ENCODE measurements around the gene CSMD2. TPM values are rescaled to one million over a fixed set of nuclear protein-coding genes. Genes with fewer than 3 reads are reported as not detected.
"Not testable (repeated sequence)": the region's sequence is repeated elsewhere in the genome, so short reads cannot be mapped to it uniquely, and the experiment has no call there.

The CSMD2 gene
- total RNA-seq, result 0.70 TPM
- long read RNA-seq, result 0 reads

DNA sequence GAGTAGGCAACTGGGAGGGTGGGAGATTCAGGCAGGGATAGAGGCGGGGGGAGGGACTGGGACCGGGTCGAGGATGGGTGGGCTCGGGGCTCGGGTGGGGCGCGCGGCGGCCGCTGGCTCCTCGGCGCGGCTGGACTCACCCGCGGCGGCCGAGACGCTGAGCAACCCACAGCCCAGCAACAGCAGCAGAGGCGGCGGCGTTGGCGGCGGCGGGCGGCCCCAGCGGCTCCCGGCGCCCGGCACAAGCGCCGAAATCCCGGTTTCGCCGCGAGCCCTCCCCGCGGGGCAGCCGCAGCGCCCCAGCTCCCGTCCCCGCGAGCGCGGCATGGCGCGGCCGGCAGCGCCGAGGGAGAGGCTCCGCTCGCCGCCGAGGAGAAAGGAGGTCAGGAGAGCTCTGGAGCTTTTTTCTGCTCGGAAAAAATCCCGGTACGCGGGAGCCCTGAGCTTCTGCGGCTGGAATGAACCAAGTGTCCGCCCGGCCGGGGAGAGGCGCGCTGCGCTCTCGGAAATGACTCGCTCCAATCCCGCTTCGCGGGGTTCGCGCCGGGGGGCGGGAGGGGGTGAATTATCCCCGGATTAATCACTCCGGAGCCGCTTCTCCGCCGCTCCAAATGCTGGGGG is at the start of gene CSMD2:
CSMD2 (minus strand) TSS at position 460 of the 621 bp plus-strand sequence; CDS start at position 327, 133 bp downstream.
- no peak for DNase-seq (ENCODE audit: low spot score)
- intact Hi-C loops (cut with DNase I), result loop anchor here (5.0 kb wide), 2 partner anchors 288 to 528 kb away; no protein-coding TSS in a partner anchor

DNA sequence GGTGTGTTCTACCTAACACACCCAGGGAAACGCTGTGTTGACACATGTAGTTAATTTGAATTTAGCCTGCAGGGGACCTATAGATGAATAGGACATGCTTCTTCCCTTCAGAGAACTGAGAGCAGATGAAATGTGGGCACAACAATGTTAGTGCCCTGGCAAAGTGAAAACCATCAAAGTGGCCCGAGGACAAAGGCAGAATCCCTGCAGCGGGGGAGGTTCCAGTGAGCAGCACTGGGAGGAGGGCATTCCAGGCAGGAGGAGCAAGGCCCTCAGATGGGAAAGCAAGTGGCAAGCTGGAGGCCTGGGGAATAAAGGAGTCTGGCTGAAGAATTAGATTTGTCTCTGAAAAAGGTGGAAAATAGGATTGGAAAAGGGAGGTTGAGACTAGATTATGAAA is 48.9 kb upstream of the CSMD2 start:
- no peak for DNase-seq (ENCODE audit: low spot score)

DNA sequence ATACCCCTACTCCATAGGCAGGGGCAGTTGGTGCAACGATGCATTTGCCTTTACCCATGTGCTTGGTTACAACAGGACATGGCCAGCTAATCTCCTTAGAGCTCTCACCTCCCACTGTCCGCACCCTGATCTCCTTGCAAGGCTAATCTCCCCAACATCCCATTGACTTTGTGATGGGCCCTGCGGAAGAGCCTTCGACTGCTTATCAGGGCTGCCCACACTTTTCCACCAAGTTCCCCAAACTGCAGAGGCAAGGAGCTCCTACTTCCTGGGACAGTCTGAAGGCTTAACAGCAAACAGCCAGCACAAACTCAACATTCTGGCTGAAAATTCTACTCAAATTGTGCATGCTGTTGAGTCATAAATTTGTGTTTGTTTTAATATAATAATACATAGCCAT is 47.6 kb upstream of the CSMD2 start:
- intact Hi-C loops (cut with DNase I), result no loop called here
- DNase-seq (ENCODE audit: low spot score), result no peak

More for the DNA sequence above, 48.9 kb upstream of the CSMD2 start:
- intact Hi-C loops (cut with DNase I), result no loop called here

DNA sequence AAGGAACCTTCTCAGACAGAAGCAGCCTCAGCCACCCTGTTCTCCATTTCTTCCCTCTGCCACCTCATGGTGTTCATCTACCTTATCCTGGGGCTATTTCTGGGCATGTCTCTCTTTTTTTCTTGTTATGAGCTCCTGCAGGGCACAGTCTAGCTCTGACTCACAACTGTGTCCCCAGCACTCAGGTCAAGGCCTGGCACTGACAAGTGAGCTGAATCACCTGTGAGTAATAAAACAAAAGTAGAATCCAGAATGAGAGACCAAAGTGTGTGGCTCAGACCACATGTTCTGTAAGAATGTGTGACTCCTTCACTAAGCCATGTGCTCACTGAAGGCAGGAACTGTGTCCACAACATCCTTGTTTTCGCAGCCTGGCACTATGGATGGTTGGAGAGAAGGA is 34.9 kb upstream of the CSMD2 start:
- intact Hi-C loops (cut with DNase I), result no loop called here
- no peak for DNase-seq (ENCODE audit: low spot score)

DNA sequence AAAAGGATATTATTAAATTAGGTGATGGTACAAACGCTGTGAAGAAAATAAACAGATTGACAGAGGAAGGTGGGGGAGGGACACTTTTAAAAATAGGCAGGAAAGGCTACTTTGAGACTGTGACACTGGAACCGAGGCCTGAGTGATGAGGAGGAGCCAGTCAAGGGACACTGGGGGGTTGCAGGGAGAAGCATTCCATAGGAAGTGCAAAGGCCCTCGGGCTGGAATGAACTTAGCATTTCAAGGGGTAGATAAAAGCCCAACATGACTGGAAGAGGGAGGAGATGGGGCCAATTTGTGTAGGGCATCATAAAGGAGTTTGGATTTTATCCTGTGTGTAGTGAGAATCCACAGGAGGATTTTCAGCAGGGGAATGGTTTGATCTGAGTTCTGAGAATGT is 27.6 kb upstream of the CSMD2 start:
- DNase-seq (ENCODE audit: low spot score), result no peak
- intact Hi-C loops (cut with DNase I), result no loop called here

DNA sequence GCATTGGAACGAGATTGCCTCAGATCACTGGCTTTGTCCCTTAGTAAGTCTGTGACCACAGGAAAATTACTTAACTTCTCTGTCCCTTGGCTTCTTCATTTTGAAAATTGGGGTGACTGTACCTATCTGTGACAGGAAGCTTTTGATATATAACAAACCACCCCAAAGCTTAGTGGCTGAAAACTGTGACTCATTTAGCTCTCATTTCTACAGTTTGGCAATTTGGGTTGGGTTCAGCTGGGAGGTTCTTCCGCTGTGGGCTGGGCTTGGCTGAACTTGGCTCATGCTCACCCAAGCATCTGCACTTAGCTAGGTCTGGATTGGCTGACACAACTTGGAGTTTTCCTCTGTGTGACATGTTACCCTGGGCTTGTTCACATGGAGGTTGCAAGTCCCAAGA is 25.7 kb upstream of the CSMD2 start:
- intact Hi-C loops (cut with DNase I), result no loop called here
- no peak for DNase-seq (ENCODE audit: low spot score)

DNA sequence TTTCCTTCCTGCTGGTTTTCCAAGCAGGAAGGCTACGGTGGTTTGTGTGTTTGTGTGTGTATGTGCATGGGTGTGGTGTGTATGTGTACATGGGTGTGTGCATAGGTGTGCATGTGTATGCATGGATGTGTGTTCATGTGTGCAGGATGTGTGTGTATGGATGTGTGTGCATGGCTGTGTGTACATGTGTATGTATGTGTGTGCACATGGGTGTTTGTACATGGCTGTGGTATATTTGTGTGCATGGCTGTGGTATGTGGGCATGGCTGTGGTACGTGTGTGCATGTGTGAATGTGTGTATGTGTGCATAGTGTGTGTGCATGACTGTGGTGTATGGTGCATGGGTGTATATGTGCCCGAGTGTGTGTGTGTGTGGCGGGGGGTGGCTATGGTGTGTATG is 24.0 kb upstream of the CSMD2 start:
- intact Hi-C loops (cut with DNase I), result no loop called here
- no peak for DNase-seq (ENCODE audit: low spot score)

DNA sequence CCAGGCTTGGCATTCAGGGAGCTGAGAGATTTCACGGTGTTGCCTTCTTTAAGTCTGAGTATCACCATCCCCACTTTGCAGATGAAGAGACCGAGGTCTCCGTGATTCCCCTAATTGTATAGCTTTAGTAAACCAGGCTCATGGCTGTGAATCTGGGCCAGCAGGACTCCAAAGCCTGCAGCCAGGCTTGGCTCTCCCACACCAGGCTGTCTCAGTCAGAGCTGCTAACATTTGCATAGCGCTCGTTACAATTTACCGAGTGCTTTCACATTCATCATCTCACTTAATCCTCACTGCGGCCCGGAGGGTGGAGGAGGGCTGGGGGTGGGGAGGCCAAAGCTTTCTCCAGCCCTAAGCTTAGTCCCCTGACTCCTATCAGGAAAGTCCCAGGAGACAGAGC is 23.4 kb upstream of the CSMD2 start:
- intact Hi-C loops (cut with DNase I), result no loop called here
- no peak for DNase-seq (ENCODE audit: low spot score)

DNA sequence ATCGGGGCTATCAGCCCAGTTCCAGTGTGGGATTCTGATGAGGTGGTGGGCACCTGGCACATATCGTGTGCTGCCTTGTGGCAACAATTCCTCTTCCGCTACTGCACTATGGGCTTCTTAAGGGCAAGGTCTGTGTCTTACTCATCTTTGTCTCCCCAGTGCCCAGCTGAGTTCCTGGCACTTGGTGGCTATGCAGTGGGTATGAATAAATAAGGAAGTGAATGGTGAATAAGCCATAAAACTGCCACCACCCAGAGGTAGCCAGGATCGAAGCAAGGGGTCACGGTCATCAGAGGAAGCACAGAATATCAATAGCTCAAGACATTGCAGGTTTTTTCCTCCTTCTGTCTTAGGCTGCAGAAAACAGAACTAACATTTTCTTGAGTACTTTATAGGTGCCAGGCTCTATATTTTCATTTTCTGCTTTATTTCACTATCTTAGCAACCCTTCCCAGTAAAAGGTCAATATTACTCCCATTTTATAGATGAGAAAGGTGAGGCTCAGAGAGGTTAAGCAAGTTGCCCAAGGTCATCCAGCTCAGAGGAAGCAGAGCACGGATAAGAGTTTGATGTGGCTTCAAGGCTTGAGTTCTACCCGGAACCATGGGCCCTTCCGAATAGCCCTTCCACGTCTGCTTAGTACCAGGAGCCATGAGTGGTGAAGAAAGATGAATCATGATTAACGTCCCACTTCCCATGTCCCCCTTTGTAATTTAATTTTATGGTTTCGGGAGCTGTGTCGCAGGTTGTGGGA is 21.9 kb upstream of the CSMD2 start:
- no peak for DNase-seq (ENCODE audit: low spot score)
- intact Hi-C loops (cut with DNase I), result no loop called here

DNA sequence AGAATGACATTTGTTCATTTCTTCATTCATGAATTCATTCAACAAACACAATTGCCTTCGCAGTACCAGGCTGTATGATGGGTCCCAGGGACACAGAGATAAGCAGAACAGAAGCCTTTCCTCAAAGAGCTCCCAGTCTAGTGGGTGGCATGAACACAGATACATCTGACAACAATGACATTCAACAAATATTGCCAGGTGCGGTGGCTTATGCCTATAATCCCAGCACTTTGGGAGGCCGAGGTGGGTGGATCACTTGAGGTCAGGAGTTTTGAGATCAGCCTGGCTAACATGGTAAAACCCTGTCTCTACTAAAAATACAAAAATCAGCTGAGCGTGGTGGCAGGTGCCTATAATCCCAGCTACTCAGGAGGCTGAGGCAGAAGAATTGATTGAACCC is 18.4 kb upstream of the CSMD2 start:
- DNase-seq (ENCODE audit: low spot score); intact Hi-C loops (cut with DNase I): not testable (repeated sequence)

DNA sequence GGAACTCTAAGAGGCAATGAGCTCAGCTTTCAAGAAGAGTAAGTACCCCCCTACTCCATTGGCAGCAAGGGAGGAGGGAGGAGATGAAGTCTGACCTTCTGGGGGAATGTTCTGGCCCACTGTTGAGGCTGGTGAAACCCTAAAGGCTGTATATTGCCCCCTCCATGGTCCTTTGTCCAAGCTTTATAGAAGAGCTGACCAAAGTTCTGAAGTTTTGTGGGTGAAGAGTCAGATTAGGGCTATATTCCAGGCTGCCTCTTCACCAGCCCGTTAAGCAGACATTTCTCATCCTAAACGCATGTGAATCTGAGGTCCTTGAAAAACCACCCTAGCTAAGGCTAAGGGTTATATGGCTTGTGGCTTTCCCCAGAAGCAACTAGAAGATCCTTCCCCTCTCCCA is 13.0 kb upstream of the CSMD2 start:
- no peak for DNase-seq (ENCODE audit: low spot score)
- intact Hi-C loops (cut with DNase I), result no loop called here

DNA sequence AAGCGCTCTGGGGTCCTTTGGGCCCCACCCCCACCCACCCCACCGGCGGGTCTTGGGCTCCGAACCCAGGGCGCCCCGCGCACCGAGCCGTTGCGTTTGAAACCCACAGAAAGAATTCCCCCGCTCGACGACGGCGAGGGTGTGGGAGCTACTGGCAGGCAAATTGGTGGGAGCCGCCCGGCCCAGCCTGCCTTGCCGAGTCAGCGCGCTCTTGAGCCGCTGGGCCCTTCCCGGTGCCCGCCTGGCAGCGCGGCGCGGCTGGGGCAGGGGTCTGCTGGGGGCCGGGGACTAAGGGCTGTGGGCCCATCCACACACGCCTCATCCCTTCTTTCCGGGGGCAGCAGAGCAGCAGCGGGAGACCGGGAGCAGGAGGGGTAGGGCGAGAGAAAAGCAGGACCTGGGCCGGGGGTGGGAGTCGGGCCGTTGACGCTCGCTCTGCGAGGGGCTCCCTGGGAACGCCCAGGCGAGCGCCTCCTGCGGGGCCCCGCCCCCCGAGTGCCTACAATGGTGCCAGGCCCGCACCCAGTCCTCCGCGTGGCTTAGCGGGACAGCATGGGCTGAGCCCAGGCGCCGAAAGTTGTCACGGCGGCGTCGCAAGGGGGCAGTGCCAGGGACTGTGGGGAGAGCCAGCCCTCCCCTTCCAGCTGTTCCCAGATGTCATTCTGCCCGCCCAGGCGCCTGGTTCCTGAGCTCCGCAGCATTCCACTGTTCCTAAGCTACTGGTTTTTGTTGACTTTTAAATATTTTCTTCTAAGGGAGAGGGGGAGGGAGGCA is 12.0 kb upstream of the CSMD2 start, which contains the start of gene C1orf94:
C1orf94 (plus strand) TSS at position 78 of the 774 bp plus-strand sequence. CDS start 883 bp downstream, outside the sequence.
- DNase-seq (ENCODE audit: low spot score), result no peak
- intact Hi-C loops (cut with DNase I), result no loop called here

DNA sequence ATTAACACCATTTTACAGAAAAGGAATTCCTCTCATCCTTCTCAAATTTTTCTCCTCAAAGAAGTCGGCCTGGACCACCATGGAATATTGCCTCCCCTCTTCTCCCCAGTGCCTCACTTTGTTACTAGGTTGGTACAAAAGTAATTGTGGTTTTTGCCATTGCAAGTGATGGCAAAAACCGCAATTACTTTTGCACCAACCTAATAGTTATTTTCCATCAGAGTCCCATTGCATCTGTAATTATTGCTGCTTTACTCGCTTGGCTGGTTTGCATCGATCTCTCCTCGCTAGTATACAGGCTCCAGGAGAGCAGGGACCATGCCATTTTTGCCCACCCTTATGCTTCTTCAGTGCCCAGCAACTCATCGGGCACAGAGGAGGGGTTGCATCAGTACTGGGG is 10.7 kb upstream of the CSMD2 start:
- intact Hi-C loops (cut with DNase I), result no loop called here
- no peak for DNase-seq (ENCODE audit: low spot score)

DNA sequence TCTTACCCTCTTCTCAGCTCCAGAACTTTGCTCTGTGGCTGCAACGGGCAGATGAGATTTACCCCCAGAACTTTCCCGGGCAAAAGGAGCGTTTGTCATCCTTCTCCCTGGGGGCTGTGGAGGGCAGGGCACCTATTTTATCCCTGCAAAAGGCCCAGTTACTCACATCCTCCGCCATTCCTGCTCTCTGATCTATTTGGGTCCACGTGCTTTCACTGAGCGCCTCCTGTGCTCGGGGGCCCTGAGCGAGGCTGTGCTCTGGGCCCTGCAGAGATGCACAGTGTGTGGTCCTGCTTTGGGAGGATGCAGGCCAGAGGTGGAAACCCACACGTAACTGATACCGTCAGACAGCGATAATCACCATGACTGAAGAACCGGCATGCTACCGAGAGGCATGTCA is 2.4 kb upstream of the CSMD2 start:
- intact Hi-C loops (cut with DNase I), result loop anchor here (5.0 kb wide), 1 partner anchor 530 kb away; no protein-coding TSS in a partner anchor
- no peak for DNase-seq (ENCODE audit: low spot score)

DNA sequence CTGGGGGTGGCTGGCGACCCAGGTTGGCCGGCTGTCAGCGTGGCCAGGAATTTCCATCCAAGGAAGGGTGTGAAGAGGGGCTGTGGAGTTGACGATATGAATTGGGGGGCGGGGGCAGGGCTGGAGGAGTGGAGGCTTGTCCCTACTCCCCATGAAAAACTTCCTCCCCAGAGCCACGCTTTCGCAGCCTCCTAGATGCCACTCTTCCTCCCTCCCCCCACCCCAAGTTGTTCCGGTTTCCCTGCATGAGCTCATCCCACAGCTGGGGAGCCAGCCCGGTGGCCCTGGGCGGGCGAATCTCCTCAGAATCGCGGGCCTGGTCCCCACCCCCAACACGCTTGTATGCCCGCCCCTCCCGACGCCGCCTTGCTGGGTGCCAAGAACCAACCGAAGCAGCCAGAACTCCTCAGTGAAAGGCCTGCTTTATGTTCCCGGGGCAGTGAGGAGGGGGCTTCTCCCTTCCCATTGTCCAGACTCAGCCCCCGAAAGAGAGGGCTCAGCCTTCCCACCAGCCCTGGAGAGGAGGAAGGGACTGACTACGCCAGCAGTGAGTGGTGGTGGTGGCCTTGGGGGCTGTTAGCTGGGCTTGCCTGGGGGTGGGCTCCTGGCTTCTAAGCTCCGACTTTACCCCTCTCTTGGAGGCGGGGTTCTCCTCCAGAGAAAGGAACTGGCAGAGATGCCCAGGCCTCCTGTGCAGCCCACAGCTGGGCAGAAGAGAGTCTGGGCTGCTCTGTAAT is 1.8 kb upstream of the CSMD2 start:
- DNase-seq (ENCODE audit: low spot score), result no peak

DNA sequence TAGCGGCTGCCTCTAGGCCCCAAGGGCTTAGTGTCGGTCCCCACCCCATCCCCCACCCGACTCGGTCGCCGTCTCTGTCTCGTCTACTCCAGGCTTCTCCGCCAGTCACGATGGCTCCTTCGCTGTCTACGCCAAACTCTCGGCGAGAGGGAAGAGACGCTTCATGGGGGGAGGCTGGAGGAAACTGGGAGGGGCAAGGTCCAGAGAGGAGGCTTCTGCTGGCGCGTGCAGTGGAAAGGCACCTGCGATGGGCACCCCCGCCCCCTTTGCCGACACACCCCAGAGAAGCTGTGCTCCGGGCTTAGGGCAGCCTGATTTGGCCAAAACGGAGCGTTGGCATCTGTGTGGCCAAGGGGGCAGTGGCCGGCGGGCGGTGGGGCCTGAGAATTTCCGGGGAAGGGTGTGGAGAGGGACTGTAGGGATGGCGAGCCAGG is 1.2 kb upstream of the CSMD2 start:
- DNase-seq (ENCODE audit: low spot score), result no peak
- intact Hi-C loops (cut with DNase I), result loop anchor here (5.0 kb wide), 1 partner anchor 529 kb away; no protein-coding TSS in a partner anchor

More for the DNA sequence above, 1.8 kb upstream of the CSMD2 start:
- intact Hi-C loops (cut with DNase I), result loop anchor here (5.0 kb wide), 1 partner anchor 529 kb away; no protein-coding TSS in a partner anchor

DNA sequence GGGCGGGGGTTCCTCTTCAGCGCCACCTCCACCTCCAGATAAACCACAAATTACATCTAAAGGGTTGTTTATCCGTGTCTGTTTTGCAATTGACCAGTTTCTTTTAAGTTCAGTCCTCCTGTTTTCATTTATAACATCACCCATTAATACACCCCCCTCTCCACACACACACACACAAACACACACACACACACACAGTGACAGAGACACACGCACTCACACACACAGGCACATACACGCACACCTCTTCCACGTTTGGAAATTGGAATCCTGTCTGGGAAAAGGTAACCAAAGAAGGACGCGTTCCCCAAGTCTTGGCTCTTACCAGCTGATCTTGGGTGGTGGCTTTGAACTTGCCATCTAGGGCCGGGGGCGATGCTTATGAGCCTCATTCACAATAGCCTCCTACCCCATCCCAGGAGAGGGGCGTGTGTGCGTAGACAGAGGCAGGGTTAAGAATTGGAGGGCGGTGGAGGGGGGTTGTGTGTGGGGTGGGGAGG is 442 bp upstream of the CSMD2 start:
- no peak for DNase-seq (ENCODE audit: low spot score)
- intact Hi-C loops (cut with DNase I), result loop anchor here (5.0 kb wide), 1 partner anchor 528 kb away; no protein-coding TSS in a partner anchor

DNA sequence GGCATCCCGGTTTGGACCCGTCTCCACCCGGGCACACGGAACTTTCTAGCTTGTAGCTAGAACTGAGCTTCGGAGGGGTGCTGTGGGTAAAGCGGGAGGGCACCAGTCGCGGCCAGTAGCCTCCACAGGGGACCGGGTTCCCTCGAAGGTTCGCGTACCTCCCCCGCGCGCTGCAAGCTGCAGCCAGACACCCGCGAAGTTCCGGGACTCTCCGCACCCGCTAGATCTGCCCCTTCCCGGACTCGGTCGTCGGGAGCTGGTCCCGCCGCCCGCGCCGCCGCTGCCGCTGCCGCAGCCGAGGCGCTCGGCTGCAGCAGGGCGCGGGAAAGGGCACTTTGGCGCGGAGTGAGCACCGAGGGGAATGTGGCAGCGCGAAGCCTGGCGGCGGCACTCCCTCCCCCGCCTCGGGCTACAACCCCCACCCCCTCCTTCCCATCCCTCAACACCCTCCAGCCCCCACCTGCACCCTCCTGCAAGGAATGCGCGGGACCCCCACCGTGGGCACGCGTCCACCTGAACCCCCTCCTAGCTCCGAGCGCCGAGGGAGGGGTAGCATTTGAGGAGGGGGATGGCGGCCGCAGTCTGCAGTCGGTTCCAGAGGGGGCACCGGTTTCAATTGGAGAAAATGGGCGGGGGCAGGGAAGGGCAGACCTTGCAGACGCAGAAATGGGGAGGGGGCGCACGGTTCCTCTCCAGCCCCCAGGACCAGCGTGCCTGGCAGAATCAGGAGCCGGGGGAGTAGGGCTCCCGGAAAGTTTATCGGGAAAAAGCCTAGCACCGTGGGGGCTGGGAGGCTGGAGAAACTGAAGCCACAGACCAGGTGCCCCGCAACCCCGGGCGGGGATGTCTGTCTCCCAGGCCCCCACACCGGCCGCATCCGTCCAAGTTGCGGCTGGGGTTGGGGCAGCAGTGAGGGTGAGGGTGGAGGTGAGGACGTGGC is 968 bp downstream of the CSMD2 start:
- intact Hi-C loops (cut with DNase I), result loop anchor here (5.0 kb wide), 1 partner anchor 287 kb away; no protein-coding TSS in a partner anchor
- DNase-seq (ENCODE audit: low spot score), result no peak
